HepG2 (cell line): ENCODE results near the gene ALDH2. TPM values are rescaled to one million over a fixed set of nuclear protein-coding genes. Genes with fewer than 3 reads are reported as not detected.

Experiments
- ATAC-seq: fragments of 200-7000 bp; cut with Tn5 transposase; 3 replicates; pipeline ENCODE4 v1.9.1; 2020; ENCODE audit warnings: mild to moderate bottlenecking, moderate library complexity
- BruUV-seq: library from RNA; stranded (reverse); fragments of 400-500 nt; replicated peaks from 2 replicates; lab custom pipeline; 2021; lab: Mats Ljungman, UMichigan
- CTCF ChIA-PET: fragments of 300-600 bp; formaldehyde crosslinking; extraction: SDS; loops from one replicate; lab custom pipeline; 2021; ENCODE audit warnings: low total read pairs, inconsistent platforms, low intra/inter-chr PET ratio; lab: Yijun Ruan, JAX
- POLR2A ChIA-PET: fragments of 350-600 bp; sonication (Branson Sonifier 250); formaldehyde crosslinking; loops from one replicate; lab custom pipeline; 2020; ENCODE audit warnings: antibody characterized with exemption, inconsistent platforms; lab: Yijun Ruan, JAX
- DNase-seq: peaks from one replicate; pipeline ENCODE4 v3.0.0-alpha.2; 2015; ENCODE audit warnings: low spot score
- FAIRE-seq: peaks from 3 replicates; lab custom pipeline; 2011; peaks lifted over from hg19 to GRCh38; lab: Jason Lieb, UNC
- H2AFZ ChIP-seq: one replicate; pipeline ENCODE4 v1.6.1; 2011; ENCODE audit warnings: low read length, inconsistent platforms
- H3K27ac ChIP-seq: fragments of 300-600 bp; 3 replicates; pipeline ENCODE4 v1.8.0; 2011; ENCODE audit warnings: mixed run types, mild to moderate bottlenecking, mixed read lengths, low read length, inconsistent platforms; ENCODE audit not compliant: insufficient read depth; ENCODE audit errors: extremely low read length
- H3K27me3 ChIP-seq, 2 experiments: fragments of 200-600 bp in 1 of 2; 2 replicates in 1 of 2; 3 replicates in 1 of 2; pipeline versions ENCODE4 v1.6.0 to v1.8.0; 2011; ENCODE audit warnings: low read length in 2 of 2, mild to moderate bottlenecking in 2 of 2, moderate library complexity in 2 of 2, inconsistent platforms in 1 of 2; ENCODE audit not compliant: insufficient read depth in 2 of 2, control insufficient read depth in 1 of 2
- H3K36me3 ChIP-seq, 2 experiments: fragments of 200-600 bp in 1 of 2; replicated peaks in 1 of 2; 2 replicates in 1 of 2; 3 replicates in 1 of 2; pipeline versions ENCODE4 v1.5.1 to v1.8.0; 2011; ENCODE audit warnings: low read length in 2 of 2, inconsistent platforms in 1 of 2; ENCODE audit not compliant: insufficient read depth in 2 of 2, control insufficient read depth in 1 of 2
- H3K4me1 ChIP-seq: 2 replicates; pipeline ENCODE4 v1.5.1; 2012; ENCODE audit warnings: low read length, inconsistent platforms; ENCODE audit not compliant: insufficient read depth
- H3K4me2 ChIP-seq: 2 replicates; pipeline ENCODE4 v1.6.0; 2011; ENCODE audit warnings: low read depth, low read length, inconsistent platforms
- H3K4me3 ChIP-seq, 3 experiments: fragments of 200-600 bp in 1 of 3; sonication (generic), shearing (Covaris generic) in 1 of 3; replicated peaks in 1 of 3; 2 replicates each; pipeline ENCODE4 v1.5.1; 2011 to 2016; ENCODE audit warnings: low read length in 3 of 3, inconsistent platforms in 2 of 3, low read depth in 2 of 3, mild to moderate bottlenecking in 2 of 3, control low read depth in 1 of 3, mixed read lengths in 1 of 3; ENCODE audit not compliant: insufficient read depth in 1 of 3
- H3K79me2 ChIP-seq: one replicate; pipeline ENCODE4 v1.6.1; 2011; ENCODE audit warnings: low read length, inconsistent platforms; ENCODE audit not compliant: insufficient read depth
- H3K9ac ChIP-seq: 2 replicates; pipeline ENCODE4 v1.6.0; 2011; ENCODE audit warnings: mild to moderate bottlenecking, low read depth, low read length, inconsistent platforms; ENCODE audit not compliant: insufficient read depth
- H3K9me3 ChIP-seq: 2 replicates; pipeline ENCODE4 v1.5.1; 2012; ENCODE audit warnings: mild to moderate bottlenecking, low read length
- H4K20me1 ChIP-seq: 2 replicates; pipeline ENCODE4 v1.6.0; 2011; ENCODE audit warnings: inconsistent platforms, mild to moderate bottlenecking, low read length, moderate library complexity; ENCODE audit not compliant: insufficient read depth
- HMGXB4 ChIP-seq, 2 experiments: sonication (generic) in 1 of 2; formaldehyde crosslinking in 1 of 2; IDR thresholded peaks; 2 replicates each; pipeline versions ENCODE4 v1.4.0 to v1.6.1; 2018 to 2020; ENCODE audit warnings: missing genetic modification reagents in 2 of 2, borderline replicate concordance in 1 of 2, low read depth in 1 of 2, mild to moderate bottlenecking in 1 of 2, missing biosample characterization in 1 of 2
- KDM2A ChIP-seq: sonication (generic); formaldehyde crosslinking; IDR thresholded peaks from 2 replicates; pipeline ENCODE4 v1.4.0; 2020; ENCODE audit warnings: low read depth, missing genetic modification reagents, borderline replicate concordance
- MAFF ChIP-seq: IDR thresholded peaks from 2 replicates; pipeline ENCODE4 v1.6.1; 2011; ENCODE audit warnings: low read depth, low read length, improper control_type of control experiment
- NR2F6 ChIP-seq, 2 experiments: IDR thresholded peaks; 2 replicates each; pipeline ENCODE4 v1.6.1; 2016; ENCODE audit warnings: antibody characterized with exemption in 1 of 2, mild to moderate bottlenecking in 1 of 2
- SMARCE1 ChIP-seq: fragments of 450-650 bp; IDR thresholded peaks from 2 replicates; pipeline ENCODE4 v1.6.1; 2017; ENCODE audit warnings: borderline replicate concordance
- TMF1 ChIP-seq: sonication (generic); formaldehyde crosslinking; IDR thresholded peaks from 2 replicates; pipeline ENCODE4 v1.8.1; 2022; ENCODE audit warnings: low read depth, missing genetic modification reagents
- WIZ ChIP-seq: sonication (generic); formaldehyde crosslinking; IDR thresholded peaks from 2 replicates; pipeline ENCODE4 v1.5.1; 2020; ENCODE audit warnings: mild to moderate bottlenecking, missing genetic modification reagents
- ZMYM2 ChIP-seq: sonication (generic); formaldehyde crosslinking; IDR thresholded peaks from 2 replicates; pipeline ENCODE4 v1.8.0; 2022; ENCODE audit warnings: mild to moderate bottlenecking, missing genetic modification reagents
- ZNF772 ChIP-seq: sonication (generic); formaldehyde crosslinking; IDR thresholded peaks from 2 replicates; pipeline ENCODE4 v1.5.0; 2020; ENCODE audit warnings: mild to moderate bottlenecking, missing genetic modification reagents
- ZNF879 ChIP-seq: sonication (generic); formaldehyde crosslinking; IDR thresholded peaks from 2 replicates; pipeline ENCODE4 v1.8.1; 2023; ENCODE audit warnings: missing genetic modification reagents
- ZSCAN9 ChIP-seq: IDR thresholded peaks from 2 replicates; pipeline ENCODE4 v1.6.1; 2016; ENCODE audit warnings: borderline replicate concordance
- WGBS: methylation state at CpG from one replicate; pipeline ENCODE4 v1.1.6; 2017; ENCODE audit warnings: low lambda C conversion rate; 5-methylcytosine and 5-hydroxymethylcytosine counted together
- in situ Hi-C: cut with HindIII; loops from 2 replicates; pipeline ENCODE4 v1.10.0; 2017; ENCODE audit warnings: low pct_unique_long_range_greater_than_20kb; ENCODE audit not compliant: extremely low pct_ligation_motif_present
- intact Hi-C: fragments of 100-400 bp; cut with micrococcal nuclease; formaldehyde crosslinking; loops from one replicate; pipeline ENCODE4 v1.10.0; 2022; ENCODE audit not compliant: unreplicated experiment
- polyA plus RNA-seq, 8 experiments: library from polyadenylated mRNA; depleted of rRNA in 3 of 8; stranded (reverse) in 7 of 8; unstranded in 1 of 8; fragments of >200 nt; fragmentation: Illumina TruSeq in 4 of 8; extraction: Trizol in 4 of 8; gene quantifications; 2 replicates each; pipeline versions ENCODE4 v1.2.1 to v1.2.3, GENCODE V29; 2011 to 2016; ENCODE audit warnings: low read depth in 4 of 8, missing spikeins in 1 of 8, mixed read lengths in 1 of 8; ENCODE audit not compliant: insufficient read depth in 1 of 8
- total RNA-seq, 5 experiments: library from RNA; depleted of rRNA; stranded (reverse); fragments of >200 nt; fragmentation: Illumina TruSeq; extraction: Trizol; gene quantifications; 2 replicates each; pipeline ENCODE4 v1.2.3, GENCODE V29; 2016; ENCODE audit warnings: low read depth in 1 of 5
- TF ChIP-seq, protein P1 (sequence below): sonication (generic); formaldehyde crosslinking; IDR thresholded peaks from 2 replicates; pipeline ENCODE4 v1.4.0; 2020; ENCODE audit warnings: missing genetic modification reagents, mild to moderate bottlenecking, borderline replicate concordance
- TF ChIP-seq, protein P2 (sequence below): sonication (generic); formaldehyde crosslinking; IDR thresholded peaks from 2 replicates; pipeline ENCODE4 v1.8.1; 2023; ENCODE audit warnings: mild to moderate bottlenecking, moderate library complexity, missing genetic modification reagents

The ALDH2 gene
- total and polyA plus RNA-seq, 2 of the 13 experiments (the other 11 are each of a cell fraction or from before 2014, with no cell fraction given): 78.8 to 103 TPM

GRCh38 chr12:111838353-111838752 is 71.6 kb downstream of the ALDH2 start:
- H3K79me2 ChIP-seq: peaks cover 27% of the 10 kb centered on the region
- H3K4me1 ChIP-seq: peaks cover 19% of the 10 kb centered on the region
- in situ Hi-C loops: no loop called here
- BruUV-seq: no TSS peak
- H3K27me3 ChIP-seq: no peaks in the 10 kb centered on the region; a peak in 1 of 5 replicates
- H3K4me3 ChIP-seq: no peak overlapping the region
- H4K20me1 ChIP-seq: no peaks in the 10 kb centered on the region
- no peak overlapping the region for H2AFZ ChIP-seq
- WGBS: 98% methylated on average over 3 of the region's 3 CpGs
- CTCF ChIA-PET: no interaction called here
- no peak overlapping the region for H3K27ac ChIP-seq
- TF ChIP-seq ZNF879: no peak
- TF ChIP-seq WIZ (CRISPR knock-in tag): no peak
- no peak for TF ChIP-seq KDM2A (CRISPR knock-in tag)
- TF ChIP-seq MAFF: no peak
- no peak for TF ChIP-seq ZSCAN9 (CRISPR knock-in tag)
- no peak for TF ChIP-seq SMARCE1
- TF ChIP-seq NR2F6 (IDR thresholded peaks at IDR 0.05): no peak
- TF ChIP-seq NR2F6 (CRISPR knock-in tag; IDR thresholded peaks at IDR 0.05): no peak
- no peak for TF ChIP-seq TMF1 (CRISPR knock-in tag)
- POLR2A ChIA-PET: no interaction called here
- no peak overlapping the region for H3K9ac ChIP-seq
- peaks cover 0 to 5% of the 10 kb centered on the region in 2 experiments; a peak in 2 of 5 replicates for H3K36me3 ChIP-seq
- DNase-seq (no peak), FAIRE-seq (no peak), ATAC-seq (no peak)
- intact Hi-C loops: no loop called here
- no peaks in the 10 kb centered on the region for H3K9me3 ChIP-seq
- H3K4me2 ChIP-seq: no peak overlapping the region

DNA sequence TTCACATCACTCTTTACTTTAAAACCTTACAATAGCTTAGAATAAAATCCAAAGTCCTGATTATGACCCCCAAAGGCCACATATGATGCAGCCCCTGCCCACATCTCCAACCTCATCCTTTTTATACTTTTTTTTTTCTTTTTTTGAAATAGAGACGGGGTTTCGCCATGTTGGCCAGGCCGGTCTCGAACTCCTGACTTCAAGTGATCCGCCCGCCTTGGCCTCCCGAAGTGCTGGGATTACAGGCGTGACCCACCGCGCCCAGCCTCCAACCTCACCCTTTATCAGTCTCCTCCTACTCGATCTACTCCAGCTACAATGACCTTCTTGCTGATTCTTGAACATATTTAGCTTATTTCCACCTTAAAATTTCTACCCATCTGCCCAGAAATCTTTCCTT is 74.1 kb downstream of the ALDH2 start:
- FAIRE-seq (no peak), DNase-seq (no peak), ATAC-seq (no peak)
- H3K9me3 ChIP-seq: no peaks in the 10 kb centered on the region
- H3K9ac ChIP-seq: peak overlapping the region; percentile 97
- peaks cover 2 to 11% of the 10 kb centered on the region in 2 experiments; a peak in 3 of 5 replicates for H3K36me3 ChIP-seq
- in situ Hi-C loops (no loop called here), intact Hi-C loops (loop anchor here (10.0 kb wide), 1 partner anchor 174 kb away; the partner anchor contains the start of genes ERP29 and TMEM116)
- no TSS peak for BruUV-seq
- peak overlapping the region; percentile 77 to 97 (median 87) for H3K4me3 ChIP-seq
- no peaks in the 10 kb centered on the region for H4K20me1 ChIP-seq
- H3K27me3 ChIP-seq: no peaks in the 10 kb centered on the region; a peak in 1 of 5 replicates
- peaks cover 48% of the 10 kb centered on the region for H3K79me2 ChIP-seq
- WGBS: 10% methylated on average over 11 of the region's 11 CpGs
- peak overlapping the region; percentile 87 for H3K27ac ChIP-seq
- no peak overlapping the region for H2AFZ ChIP-seq
- ChIA-PET POLR2A (interaction anchor here (0.7 to 2.2 kb wide), 3 partner anchors 28 to 172 kb away, joined by 3 to 8 read pairs (median 6); partner anchors contain the start of gene TMEM116), CTCF (no interaction called here)
- H3K4me1 ChIP-seq: peaks cover 36% of the 10 kb centered on the region
- peak overlapping the region; percentile 83 for H3K4me2 ChIP-seq
- 0 out of 2 replicates have a peak, but pooled peaks have one; percentile 23 for TF ChIP-seq ZMYM2 (CRISPR knock-in tag)
- TF ChIP-seq, protein P1, sequence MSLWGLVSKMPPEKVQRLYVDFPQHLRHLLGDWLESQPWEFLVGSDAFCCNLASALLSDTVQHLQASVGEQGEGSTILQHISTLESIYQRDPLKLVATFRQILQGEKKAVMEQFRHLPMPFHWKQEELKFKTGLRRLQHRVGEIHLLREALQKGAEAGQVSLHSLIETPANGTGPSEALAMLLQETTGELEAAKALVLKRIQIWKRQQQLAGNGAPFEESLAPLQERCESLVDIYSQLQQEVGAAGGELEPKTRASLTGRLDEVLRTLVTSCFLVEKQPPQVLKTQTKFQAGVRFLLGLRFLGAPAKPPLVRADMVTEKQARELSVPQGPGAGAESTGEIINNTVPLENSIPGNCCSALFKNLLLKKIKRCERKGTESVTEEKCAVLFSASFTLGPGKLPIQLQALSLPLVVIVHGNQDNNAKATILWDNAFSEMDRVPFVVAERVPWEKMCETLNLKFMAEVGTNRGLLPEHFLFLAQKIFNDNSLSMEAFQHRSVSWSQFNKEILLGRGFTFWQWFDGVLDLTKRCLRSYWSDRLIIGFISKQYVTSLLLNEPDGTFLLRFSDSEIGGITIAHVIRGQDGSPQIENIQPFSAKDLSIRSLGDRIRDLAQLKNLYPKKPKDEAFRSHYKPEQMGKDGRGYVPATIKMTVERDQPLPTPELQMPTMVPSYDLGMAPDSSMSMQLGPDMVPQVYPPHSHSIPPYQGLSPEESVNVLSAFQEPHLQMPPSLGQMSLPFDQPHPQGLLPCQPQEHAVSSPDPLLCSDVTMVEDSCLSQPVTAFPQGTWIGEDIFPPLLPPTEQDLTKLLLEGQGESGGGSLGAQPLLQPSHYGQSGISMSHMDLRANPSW: 0 out of 2 replicates have a peak, but pooled peaks have one; percentile 20
- TF ChIP-seq HMGXB4 (CRISPR knock-in tag; IDR thresholded peaks at IDR 0.05; ENCODE audit: borderline replicate concordance in 1 of 2, low read depth in 1 of 2): no peak
- TF ChIP-seq, protein P2, sequence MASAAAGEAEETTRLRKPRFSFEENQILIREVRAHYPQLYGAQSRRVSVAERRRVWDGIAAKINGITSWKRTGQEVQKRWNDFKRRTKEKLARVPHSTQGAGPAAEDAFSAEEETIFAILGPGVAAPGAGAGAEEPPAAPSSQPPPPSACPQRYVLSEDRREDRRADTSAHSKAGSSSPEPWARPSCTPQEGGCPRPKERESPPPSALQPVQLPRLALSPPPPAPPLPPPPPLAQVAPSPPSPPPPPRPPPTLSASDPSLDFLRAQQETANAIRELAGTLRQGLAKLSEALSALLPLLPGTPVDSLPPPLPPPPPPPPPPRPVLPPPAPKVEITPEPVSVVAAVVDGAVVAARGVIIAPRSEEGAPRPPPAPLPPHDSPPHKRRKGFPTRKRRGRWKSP (CRISPR knock-in tag): 0 out of 2 replicates have a peak, but pooled peaks have one; percentile 1
- TF ChIP-seq ZNF772: no peak
